ENCODE results near the gene KIF14.
"Not testable (repeated sequence)": the region's sequence is repeated elsewhere in the genome, so short reads cannot be mapped to it uniquely, and the experiment has no call there.

Gene KIF14

GRCh38 chr1:200535605-200536004 is 84.9 kb downstream of the KIF14 start:
- no peak for DNase-seq

- no peak for DNase-seq
Measured at GRCh38 chr1:200530623-200531261, 89.8 kb downstream of the KIF14 start.

- no peak for DNase-seq
Measured at GRCh38 chr1:200528858-200529606, 91.5 kb downstream of the KIF14 start.

- DNase-seq, result no peak
Measured at GRCh38 chr1:200527670-200528069, 92.9 kb downstream of the KIF14 start.

- DNase-seq, result no peak
Measured at GRCh38 chr1:200526709-200527612, 93.6 kb downstream of the KIF14 start.

- DNase-seq, result no peak
Measured at GRCh38 chr1:200525090-200525987, 95.2 kb downstream of the KIF14 start.

- not testable (repeated sequence) for DNase-seq
Measured at GRCh38 chr1:200524551-200524950, 96.0 kb downstream of the KIF14 start.

- DNase-seq, result no peak
Measured at GRCh38 chr1:200524092-200524491, 96.5 kb downstream of the KIF14 start.

- DNase-seq, result no peak
Measured at GRCh38 chr1:200520735-200521134, 99.8 kb downstream of the KIF14 start.

GRCh38 chr1:200518524-200518923 is 102.0 kb downstream of the KIF14 start:
- DNase-seq, result no peak

- no peak for DNase-seq
Measured at GRCh38 chr1:200512191-200512590, 108.4 kb downstream of the KIF14 start.

- peak; percentile 56 for DNase-seq
Measured at GRCh38 chr1:200510228-200510623, 110.3 kb downstream of the KIF14 start.

GRCh38 chr1:200506471-200506870 is 114.1 kb downstream of the KIF14 start:
- no peak for DNase-seq

- no peak for DNase-seq
Measured at GRCh38 chr1:200505257-200505656, 115.3 kb downstream of the KIF14 start.
